Fibroblast of skin of right quadriceps (primary cell): ENCODE results near the gene STX8.
A peak's percentile ranks its signal among the peaks of the same experiment; 100 is the strongest.

ENCODE experiments used
- DNase-seq: peaks from one replicate; pipeline ENCODE4 v3.0.0-alpha.2; 2013

Gene STX8

GRCh38 chr17:9256751-9257629, 318.6 kb downstream of the STX8 start:
- no peak for DNase-seq

- no peak for DNase-seq
Observed at GRCh38 chr17:9256361-9256750, 319.3 kb downstream of the STX8 start.

GRCh38 chr17:9255833-9256232, 319.8 kb downstream of the STX8 start:
- no peak for DNase-seq

GRCh38 chr17:9254841-9255240, 320.8 kb downstream of the STX8 start:
- no peak for DNase-seq

- DNase-seq, result no peak
Observed at GRCh38 chr17:9253308-9253707, 322.3 kb downstream of the STX8 start.

DNA sequence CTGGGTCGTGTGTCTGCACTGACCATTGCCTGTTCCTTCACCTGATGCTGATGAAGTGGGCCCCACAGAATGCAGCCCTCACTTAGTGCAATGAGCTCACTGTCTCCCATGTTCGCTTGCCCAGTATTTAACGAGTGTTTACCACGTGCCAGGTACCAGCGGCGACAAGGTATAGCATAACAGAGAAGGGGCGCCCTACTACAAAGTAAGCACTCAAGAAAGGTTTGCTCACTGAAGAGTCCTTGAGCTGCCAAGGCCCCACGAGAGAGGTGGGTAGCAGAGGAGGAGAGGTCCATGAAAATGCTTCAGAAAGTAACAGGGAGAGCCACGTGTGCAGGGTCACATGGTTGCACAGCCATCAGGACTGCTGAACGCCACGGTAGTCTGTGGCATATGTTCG, 324.3 kb downstream of the STX8 start:
- no peak for DNase-seq

GRCh38 chr17:9249245-9249953, 326.2 kb downstream of the STX8 start:
- DNase-seq, result no peak

- DNase-seq, result no peak
Observed at GRCh38 chr17:9247401-9247938, 328.1 kb downstream of the STX8 start.

DNA sequence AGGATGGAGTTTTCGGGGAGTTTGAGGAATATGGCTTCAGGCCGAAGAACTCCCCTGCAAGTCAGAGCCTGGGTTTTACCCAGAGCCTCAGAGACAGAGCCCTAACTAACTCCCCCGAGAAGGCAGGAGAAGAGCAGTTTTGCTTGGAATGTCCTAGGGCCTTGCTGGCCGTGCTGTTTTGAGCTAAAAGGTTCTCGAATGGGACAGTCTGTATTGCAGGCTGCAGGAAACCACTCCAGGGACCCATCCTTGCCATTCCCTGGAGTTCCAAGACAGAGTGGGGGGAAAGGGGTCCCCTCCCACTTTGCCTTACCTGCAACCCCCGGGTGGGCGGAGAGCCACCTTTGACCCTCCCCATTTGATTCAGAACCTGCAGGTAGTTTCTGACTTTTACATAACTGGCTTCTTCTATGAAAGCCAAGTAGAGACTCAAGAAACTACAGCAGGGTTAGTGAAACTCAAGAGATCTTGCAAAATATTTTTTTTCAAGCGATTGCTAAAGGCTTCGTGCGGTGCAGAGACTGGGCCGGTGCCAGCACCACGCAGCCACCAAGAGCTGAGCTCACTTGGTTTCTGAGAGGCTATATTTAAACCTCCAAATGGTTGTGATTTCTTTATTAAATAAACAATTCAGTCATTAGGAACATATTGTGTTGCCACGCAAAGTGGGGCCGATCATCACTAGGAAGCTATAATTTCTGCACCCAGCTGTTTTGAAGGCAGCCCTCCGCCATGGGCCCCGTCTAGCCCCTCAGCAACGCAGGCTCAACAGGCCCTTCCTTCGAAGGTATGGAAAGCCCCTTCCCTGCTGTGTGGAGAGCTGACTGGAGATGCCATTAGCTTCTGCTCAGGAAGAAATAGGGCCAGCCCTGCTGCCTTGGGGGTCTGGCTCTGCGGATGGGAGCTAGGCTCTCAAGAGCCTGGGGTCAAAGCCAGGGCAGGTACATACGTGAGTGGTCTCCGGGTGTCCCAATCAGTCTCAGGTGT, 331.3 kb downstream of the STX8 start:
- peak; percentile 78 for DNase-seq

DNA sequence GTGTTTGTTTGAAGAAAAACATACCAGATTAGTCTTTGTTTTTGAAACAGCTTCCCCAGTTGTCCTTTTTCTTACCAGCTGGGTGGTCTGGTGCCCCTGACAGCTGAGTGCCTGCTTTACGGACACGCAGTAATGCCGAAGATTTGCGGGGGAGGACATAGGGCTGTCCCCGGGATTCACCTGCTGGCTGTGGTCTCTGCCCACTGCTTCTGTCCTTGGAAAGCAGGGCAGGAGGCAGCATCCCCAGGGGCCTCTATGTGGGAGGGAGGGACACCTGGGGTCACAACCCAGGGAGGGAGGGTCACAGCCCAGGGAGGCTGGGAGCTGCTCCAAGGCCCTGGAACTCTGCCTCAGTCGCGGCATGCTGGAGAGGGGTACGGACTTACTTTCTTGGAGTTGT, 332.6 kb downstream of the STX8 start:
- DNase-seq, result no peak

GRCh38 chr17:9242497-9242881, 333.1 kb downstream of the STX8 start:
- DNase-seq, result no peak

GRCh38 chr17:9241774-9242496, 333.7 kb downstream of the STX8 start:
- DNase-seq, result no peak

DNA sequence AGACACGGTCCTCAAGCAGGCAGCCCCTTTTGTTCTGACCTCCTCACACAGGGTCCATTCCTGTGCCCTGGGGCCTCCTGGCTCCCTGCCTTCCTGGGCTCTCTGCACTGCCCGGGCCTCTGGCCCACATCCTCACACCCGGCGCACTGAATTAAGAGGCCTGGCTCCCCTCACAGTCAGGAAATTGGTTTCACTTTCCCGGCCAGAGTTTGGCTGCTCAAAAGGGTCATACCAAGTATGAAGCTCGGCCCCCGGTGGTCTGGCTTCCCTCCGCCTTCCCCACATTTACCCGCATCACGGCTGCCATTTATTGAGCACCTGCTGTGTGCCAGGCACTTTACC, 334.3 kb downstream of the STX8 start:
- DNase-seq, result no peak

GRCh38 chr17:9240659-9241370, 334.8 kb downstream of the STX8 start:
- peak; percentile 78 for DNase-seq

DNA sequence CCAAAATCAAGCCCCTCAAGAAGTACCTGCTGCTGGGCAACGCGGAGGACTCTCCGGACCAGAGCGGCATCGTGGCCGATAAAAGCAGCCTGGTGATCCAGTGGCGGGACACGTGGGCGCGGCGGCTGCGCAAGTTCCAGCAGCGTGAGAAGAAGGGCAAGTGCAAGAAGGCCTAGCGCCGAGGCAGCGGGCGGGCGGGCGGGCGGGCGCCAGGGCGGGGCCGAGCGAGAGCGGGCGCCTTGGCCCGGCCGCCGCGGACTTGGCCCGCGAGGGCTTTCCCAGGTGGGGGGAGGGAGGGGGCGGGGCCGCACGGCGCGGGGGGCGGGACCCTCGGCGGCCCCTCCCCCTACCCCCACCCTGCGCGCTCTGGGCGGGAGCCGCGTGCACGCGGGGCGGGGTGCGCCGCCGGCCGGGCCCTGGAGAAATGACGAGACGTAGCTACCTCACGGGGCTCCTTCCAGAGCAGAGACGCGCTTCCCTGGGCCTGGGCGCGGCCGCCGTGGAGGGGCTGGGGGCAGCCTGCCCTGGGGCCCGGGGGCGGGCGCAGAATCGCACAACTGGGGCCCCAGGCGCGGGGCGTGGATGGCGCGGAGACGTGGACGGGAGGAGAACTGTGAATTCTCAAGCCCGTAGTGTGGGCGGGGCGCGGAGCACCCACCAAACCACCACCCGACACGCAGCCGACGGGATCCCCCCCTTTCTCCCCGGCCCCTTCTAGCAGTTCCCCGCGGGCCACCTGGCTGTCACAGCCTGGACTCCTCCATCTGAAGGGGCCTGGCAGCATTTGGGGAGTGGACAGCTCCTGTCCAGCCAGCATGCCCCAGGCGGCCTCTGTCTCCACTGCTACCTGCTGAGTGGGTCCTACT, 335.6 kb downstream of the STX8 start:
- peak; percentile 68 for DNase-seq

- no peak for DNase-seq
Observed at GRCh38 chr17:9239246-9239792, 336.3 kb downstream of the STX8 start.

- no peak for DNase-seq
Observed at GRCh38 chr17:9238340-9239245, 337.0 kb downstream of the STX8 start.

- no peak for DNase-seq
Observed at GRCh38 chr17:9237661-9238301, 337.8 kb downstream of the STX8 start.

- DNase-seq, result no peak
Observed at GRCh38 chr17:9237053-9237410, 338.6 kb downstream of the STX8 start.
